Heart left ventricle (tissue), 13 donors: ENCODE results near the gene LOXL3.

Experiments used
- CTCF ChIP-seq, 12 donors: fragments of 200-600 bp; sonication (generic) in 4 of 12; IDR thresholded peaks; one replicate each; pipeline versions ENCODE4 v1.5.0 to v1.8.0; 2018 to 2022; ENCODE audit warnings: antibody characterized with exemption in 12 of 12, mild to moderate bottlenecking in 5 of 12
- POLR2A ChIP-seq, 2 donors: fragments of 450-650 bp; IDR thresholded peaks; one replicate each; pipeline ENCODE4 v1.6.1; 2017; ENCODE audit warnings: antibody characterized with exemption in 2 of 2, mild to moderate bottlenecking in 2 of 2, moderate library complexity in 2 of 2
- donor health status: ischemic (EF 13 %, LVEDD 7.1; RV severe dilation, severe dysfunction).
- donor health status: DM: no; HTN: yes; CAD: no.
- donor health status: DM: no; HTN: no; CAD: no.
- donor health status: ischemic (EF 25% LVEDD 6.9; RV normal size, moderate dysfunction).
- donor health status: ischemic (EF 25% LVEDD 5.7; RV mildly dilated, moderate dysfunction).
- donor health status: ischemic (EF 35%, LVEDD 5.7; RV mildly dilated, moderate dysfunction).
- donor health status: nonischemic (EF 11% LVEDD 7.7; RV severe dilation, severe dysfunction).
- donor health status: DM: yes; HTN: yes; CAD: no.
- donor health status: PGD.
- donor health status: ischemic (EF 29% LVEDD 5.4; RV normal size, mild dysfunction).
- donor health status: nonischemic (EF 23%, LVEDD 6.1; RV moderate dilation, normal function).

- TF ChIP-seq CTCF (IDR thresholded peaks at IDR 0.05) (no peak), POLR2A (IDR thresholded peaks at IDR 0.05) (peak in 1 of 2 donors; percentile 78)
Measured at GRCh38 chr2:74529357-74530238, 24.1 kb downstream of the LOXL3 start, which contains the start of the genes AUP1 and HTRA2.
